Measurements from ENCODE around the gene BANP.
"Not testable (repeated sequence)": the region's sequence is repeated elsewhere in the genome, so short reads cannot be mapped to it uniquely, and the experiment has no call there.

BANP gene

DNA sequence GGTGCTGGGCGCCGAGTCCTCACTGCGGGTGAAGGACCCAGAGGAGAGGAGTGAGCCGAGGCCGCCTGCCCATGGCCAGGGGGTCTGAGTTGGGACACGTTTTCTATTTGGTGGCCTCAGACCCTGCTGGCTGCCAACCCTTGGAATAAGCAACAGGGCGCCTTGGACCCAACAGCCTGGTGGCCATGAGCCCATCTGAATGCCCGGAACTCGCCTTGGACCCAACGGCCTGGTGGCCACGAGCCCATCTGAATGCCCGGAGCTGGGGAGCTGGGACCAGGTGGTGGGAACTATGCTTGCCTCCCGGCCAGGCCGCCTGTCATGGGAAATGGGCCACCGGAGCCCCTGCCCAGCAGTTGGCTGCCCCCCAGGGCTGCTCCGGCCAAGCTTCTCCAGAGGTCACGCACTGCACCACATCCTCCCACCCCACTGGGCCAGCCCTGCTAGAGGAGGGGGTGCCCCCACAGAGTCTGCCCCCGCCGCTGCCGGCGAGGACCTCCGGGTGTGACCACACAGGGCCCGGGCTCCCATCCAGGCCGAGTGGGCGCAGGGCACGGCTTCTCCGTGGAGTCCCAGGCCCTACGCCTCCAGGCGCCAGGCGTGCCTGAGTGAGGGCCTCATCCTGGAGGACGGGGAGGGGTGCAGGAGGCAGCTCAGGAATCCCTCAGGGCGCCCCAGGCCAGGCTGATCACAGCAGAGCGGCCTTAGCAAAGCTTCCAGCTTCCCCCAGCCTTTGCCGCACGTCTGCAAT, 140.2 kb downstream of the BANP start:
- DNase-seq = not testable (repeated sequence)

DNA sequence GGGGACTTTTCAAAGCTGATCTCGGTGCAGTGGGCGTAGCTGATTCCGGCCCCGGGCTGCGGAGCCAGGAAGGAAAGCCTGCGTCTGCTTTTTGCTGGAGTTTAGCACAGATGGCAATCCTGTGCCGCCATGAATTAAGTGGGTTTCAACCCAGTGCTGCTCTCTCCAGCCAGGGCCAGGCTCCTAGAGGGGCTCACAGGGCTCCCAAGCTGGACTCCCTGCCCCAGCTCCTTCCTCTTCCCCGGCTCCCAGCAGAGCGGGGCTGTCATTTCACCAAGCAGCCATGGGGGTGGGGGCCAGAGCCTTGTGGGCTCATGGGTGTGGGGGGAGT, 140.7 kb downstream of the BANP start:
- DNase-seq = not testable (repeated sequence)

DNA sequence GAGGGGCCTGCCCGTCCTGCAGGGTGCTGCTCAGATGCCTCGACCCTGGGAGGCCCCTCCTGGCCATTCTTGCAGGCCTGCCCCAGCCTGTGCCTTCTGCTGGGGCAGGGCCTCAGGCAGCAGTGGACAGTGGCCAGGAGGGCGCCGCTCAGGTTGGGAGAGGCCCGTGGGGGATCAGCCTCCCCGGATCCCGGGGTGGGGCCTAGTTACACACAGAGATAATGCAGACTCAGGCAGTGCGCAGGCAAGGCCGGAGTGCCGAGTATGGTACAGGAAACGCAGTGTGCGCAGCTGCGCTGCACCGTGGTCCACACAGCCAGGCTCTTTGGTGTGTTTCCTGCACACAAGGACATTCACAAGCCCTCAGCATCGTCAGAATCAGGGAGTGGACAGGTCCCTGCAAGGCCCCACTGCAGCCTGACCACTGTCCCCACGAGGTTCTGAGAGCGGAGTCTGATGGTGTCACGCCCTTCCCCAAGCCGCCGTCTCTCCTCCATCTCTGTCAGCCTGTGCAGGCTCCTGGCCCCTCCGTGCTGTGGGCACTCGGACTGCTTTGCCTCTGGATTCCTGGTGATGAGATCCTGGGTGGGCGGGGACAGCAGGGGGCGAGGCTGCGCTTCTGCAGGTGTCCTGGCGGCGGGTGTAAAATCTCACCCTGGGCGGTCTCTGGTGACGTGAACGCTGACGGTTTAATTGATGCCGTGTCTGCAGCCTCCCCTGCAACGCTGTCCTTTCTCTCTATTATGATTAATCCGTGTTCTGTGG, 141.7 kb downstream of the BANP start:
- not testable (repeated sequence) for DNase-seq

DNA sequence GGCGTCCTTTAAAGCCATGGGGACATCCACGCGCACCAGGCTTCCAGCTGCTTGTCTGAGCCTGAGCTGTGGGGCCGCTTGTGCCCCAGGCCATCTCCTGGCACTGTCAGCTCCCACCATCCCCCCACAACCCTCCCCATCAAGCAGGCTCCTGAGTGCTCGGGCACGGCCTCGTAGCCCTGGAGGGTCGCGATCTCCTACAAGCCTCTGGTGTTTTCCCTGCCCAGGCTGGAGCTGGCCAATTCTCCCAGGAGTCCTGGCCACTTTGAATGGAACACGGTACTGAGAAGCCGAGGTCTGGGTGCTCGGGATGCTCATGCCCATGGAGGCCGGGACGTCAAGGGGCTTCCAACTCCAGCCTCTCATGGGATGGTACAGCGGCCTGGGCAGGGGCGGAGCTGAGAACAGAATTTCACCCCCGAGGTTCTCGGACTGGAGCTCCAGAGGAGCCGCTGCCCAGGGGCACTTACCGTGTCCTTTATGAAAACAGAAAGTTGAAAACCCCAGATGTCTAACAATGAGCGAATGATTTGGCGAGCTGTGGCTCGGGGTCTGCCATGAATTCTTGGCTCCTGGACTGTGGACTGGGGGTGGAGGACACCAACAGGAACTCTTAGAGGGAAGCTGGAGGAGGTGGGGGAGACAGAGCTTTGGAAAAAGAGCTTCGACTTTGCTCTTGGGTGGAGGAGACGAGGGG, 142.5 kb downstream of the BANP start:
- not testable (repeated sequence) for DNase-seq

DNA sequence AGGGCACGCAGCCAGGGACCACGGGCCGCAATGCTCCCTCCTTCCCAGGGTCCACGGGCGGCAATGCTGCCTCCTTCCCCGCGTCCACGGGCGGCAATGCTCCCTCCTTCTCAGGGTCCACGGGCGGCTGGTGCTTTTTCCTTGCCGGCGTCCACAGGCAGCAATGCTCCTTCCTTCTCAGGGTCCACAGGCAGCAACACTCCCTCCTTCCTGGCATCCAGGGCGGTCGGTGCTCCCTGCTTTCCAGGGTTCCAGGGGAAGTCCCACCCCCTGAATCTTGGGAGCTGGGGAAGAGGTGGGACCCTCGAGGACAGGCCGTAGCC, 143.0 kb downstream of the BANP start:
- not testable (repeated sequence) for DNase-seq

DNA sequence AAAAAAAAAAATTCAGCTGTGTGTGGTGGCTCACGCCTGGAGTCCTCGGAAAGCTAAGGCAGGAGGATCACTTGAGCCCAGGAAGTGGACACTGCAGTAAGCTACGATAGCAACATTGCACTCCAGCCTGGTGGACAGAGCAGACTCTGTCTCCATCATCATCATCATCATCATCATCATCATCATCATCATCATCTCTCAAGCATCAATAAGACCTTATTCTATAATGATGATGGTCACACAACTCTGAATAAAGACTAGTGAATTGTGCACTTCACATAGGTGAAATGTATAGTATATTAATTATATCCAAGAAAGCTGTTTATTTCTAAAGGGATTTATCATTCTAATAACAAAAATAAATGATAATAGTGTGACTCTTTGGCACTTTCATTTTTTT, 143.7 kb downstream of the BANP start:
- DNase-seq = not testable (repeated sequence)

DNA sequence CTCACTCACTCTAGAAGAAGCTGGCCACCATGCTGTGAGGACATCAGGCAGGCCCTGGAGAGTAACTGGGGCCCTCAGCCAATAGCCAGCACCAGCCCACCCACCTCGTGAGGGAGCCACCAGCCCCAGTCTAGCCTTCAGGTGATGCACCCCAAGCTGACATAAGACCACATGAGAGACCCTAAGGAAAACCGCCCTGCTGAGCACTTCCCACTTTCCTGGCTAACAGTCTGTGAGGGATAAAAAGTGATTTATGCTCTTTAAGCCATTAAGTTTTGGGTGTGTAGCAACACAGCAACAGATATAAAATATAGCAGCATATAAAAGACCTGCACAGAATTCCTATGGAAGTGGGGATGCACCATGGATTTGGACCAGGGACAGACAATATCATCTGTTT, 145.4 kb downstream of the BANP start:
- DNase-seq = not testable (repeated sequence)

DNA sequence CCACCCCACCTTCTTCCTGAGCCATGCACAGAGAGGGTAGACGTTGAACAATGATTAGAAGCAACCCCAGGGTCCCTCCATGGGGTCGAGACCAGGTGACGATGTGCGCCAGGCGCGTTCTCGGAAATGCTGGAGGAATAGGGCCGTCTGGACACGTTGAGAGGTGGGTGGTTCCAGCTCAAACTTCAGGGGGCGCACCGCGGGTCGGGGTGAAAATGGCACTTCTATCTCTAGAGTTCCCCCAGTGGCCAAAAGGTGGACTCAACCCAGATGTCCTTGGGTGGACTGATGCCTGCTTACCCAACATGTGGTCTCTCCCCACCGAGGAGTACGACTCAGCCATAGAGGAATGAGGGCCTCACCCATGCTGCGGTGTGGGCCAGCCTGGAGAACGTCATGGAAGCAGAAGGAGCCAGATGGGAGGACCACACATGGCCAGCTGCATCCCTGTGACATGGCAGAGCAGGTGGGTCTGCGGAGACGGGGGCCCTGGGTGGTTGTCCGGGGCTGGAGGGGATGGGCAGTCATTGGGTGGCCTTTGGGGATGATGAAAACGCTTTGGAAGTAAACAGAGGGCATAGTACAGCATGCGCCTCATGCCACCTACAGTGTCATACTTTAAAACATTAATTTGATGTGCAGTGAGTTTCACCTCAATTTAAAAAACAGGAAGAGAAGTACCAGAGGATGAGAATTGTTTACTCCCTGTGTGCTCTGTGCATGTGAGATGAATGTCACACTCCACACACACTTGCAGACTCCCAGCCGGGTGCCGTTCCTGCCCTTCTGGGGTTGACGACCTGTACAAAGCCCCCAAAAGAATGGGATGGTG, 147.7 kb downstream of the BANP start:
- DNase-seq = not testable (repeated sequence)

DNA sequence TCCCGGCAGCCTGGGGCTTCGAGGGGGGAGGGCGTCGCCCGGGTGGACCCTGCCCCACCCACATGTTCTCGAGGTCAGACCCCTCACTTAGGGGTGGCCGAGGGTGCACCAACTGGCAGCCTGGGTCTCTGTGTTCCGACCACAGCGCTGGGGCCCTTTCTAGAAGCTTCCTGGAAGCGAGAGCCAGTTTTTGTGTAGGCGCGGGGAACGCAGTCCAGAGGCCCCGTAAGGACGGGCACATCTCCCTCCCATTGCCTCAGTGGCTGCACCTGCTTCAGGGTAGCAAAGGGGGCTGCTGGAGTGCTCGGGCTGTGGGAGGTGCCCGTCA, 148.3 kb downstream of the BANP start:
- DNase-seq = no peak

DNA sequence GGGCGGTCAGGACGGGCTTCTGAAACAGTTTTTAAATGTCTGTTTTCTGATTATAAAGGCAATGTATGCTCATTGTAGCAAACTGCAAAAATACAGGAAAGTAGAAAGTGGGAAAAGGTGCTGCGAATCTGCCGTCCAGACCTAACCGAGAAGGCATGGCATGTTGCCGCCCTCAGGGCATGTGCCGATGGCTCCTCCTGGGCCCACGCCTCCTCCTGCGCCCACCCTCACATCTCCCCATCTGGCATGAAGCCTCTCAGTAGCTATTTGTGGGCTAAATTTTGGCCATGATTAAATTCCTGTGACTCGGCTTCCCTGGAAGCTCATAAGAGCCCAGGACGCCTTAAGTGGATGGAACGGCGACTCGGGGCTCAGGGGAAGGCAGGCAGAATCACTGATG, 148.7 kb downstream of the BANP start:
- not testable (repeated sequence) for DNase-seq

DNA sequence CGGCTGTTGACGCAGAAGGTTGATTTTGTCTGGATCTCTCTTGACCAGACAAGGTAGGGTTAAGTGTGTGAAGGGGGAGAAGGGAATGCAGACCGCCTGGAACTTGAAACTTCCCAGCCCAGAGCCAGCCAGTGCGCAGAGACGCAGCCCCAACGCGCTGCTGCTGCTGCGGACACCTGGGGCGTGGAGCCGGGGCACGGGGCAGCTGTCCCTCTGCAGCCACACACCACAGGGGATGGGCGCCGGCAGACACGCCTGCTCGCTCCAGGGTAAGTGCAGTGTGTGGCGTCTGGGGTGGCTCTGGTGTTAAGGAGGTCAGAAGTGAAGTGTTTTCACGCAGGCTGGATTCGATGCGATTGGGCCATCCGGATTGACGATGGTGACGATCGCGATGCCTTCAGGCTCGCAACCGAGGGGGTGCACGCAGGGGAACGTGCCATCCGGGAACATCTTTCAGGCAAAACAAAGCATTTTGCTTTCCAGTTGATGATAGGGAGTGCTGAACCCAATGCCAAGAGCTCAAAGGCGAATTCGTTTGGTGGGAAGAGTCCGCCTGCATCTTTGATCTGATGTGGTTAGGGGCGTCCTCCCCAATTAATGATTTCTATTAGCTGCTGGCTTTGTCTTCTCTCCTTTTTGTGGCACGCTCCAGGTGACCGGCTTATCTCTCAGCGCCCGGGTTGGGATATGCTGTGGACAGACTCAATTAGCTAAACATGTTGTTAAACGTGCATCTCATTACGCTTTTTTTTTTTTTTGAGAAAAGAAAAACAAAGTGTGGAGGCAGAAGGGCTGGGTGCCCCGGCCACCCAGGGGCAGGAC, 149.8 kb downstream of the BANP start:
- not testable (repeated sequence) for DNase-seq

DNA sequence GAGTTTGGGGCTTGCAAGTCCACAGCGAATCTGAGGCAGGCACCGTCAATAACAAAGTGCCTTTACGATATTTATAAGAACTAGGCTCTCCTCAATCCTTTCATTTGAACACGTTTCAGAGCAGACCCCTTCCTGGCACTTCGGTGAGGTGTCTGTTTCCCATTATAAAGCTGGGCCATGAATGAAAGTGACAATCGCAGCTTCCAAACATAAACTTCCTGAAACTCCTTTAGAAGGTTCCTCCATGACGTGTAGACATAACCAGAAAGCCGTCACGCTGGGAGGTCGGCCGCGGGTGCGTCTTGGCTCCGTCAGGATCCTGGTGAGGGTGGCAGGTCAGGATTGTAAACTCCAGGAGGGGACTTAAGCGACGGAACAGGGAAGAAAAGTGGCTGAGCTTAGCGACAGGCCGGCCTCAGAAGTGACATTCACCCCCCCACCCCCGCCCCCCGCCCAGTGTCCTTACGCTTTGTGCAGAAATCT, 150.4 kb downstream of the BANP start:
- not testable (repeated sequence) for DNase-seq

DNA sequence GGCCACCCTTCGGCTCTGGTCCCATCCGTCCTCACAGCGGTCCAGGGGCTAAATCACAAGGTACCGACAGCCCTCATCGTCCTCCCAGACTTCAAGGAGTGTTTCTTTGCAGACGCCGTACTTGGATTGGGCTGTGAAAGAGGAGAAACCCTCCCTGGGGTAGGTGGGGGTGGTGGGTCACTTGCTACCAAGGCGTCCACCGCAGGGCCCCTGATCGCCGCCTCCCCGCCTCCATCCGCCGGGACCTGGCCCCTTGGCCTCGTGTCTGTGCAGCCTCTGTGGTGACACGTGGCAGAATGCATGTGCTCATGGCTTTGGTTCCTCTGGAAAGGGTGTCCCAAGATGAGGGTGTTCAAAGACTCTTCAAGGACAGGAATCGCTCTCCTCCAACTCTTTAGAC, 151.4 kb downstream of the BANP start:
- no peak for DNase-seq

DNA sequence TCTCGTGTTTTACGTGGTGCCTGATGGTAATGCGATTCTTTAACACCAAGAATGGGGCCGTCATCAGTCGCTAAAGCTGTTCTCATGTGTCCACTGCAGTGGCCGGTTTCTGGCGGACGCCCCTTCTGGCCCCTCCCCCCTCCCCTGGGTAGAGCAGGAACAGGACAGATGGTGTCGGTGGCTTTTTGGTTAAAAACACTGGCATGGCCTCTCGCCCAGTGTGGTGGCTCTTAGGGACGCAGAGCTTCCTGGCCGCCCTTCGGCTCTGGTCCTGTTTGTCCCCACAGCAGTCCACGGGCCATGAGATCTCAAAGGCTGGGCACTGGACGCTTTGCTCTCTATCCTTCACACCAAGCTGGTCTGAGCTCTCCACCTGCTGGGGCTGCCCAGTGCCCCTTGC, 151.8 kb downstream of the BANP start:
- no peak for DNase-seq

DNA sequence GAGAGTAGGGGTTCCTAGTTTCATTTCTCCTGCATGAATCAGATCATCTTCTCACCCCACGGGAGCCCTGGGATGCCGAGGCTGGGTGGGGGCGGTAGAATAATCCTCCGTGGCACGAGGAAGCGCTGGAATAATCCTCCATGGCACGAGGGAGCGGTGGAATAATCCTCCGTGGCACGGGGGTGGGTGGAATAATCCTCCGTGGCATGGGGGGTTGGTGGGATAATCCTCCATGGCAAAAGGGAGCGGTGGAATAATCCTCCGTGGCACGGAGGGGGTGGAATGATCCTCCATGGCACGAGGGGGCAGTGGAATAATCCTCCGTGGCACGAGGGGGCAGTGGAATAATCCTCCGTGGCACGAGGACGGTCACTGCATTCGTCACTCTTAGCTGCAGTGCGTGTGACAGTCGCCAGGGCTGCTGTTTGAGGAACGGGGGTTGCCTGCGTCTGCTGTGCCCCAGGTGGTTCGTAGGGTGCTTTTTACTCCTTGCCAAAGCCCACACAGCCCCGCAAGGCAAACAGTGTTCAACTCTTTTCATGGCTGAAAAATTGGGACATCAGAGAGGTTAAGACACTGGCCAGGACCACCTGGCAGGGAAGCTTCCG, 152.5 kb downstream of the BANP start:
- no peak for DNase-seq

DNA sequence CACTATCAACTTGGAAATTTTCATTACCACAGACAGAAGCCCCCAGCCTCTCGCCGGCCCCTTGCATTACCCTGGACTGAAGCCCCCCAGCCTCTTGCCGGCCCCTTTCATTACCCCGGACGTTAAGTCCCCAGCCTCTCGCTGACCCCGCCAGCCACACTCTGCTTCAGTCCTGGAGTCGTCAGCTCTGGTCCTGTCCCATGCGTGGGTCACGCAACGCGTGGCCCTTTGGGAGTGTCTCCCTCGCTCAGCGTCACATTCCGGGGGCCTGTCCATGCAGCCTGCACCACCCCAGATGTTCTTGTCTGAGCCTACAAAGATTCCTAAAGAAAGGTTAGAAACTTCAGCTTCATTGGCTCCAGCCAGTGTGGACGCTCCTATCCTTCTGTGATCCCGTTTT, 153.1 kb downstream of the BANP start:
- not testable (repeated sequence) for DNase-seq

DNA sequence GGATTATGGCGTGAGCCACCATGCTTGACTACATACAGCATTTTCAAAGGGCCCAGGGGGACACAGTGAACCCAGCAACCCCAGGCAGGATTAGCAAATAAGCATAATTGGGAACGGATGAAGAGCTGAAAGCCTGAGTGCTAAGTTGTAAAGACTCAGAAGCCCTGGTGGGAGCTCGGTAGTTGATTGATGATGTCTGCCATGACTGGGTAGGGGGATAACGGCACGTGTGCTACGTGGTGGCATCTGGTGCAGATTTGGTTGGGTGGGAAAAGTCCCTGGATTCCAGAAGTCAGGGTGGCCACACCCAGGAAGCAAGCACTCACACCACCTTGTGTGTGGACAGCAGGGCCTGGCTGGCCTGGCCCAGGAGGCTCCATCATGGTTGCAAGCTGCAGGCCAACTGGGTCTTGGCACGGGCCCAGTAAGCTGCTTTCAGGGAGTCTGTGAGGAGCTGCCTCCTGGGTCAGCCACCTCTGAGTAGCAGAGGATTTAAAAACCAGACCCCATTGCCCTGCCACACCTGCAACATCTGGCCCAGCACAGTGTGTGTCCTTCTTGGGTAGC, 154.4 kb downstream of the BANP start:
- not testable (repeated sequence) for DNase-seq

DNA sequence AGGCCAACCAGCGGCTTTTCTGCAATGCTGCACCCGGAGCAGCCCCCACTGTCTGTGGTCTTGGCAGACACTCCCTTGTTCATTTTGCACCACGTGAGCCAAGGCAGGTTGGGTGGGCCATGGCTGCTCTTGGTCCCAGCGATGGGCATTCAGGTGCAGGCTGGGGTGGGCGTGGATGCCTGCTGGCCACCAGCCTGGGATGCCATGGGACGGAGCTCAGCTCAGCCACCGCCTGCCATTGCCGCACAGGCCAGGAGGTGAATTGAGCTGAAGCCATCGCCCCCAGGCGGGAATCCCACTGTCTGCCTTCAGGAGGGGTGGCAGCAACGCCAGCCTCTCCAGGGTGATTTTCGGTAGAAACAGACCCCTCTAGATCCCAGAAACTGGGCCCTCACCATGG, 155.3 kb downstream of the BANP start:
- DNase-seq = not testable (repeated sequence)

DNA sequence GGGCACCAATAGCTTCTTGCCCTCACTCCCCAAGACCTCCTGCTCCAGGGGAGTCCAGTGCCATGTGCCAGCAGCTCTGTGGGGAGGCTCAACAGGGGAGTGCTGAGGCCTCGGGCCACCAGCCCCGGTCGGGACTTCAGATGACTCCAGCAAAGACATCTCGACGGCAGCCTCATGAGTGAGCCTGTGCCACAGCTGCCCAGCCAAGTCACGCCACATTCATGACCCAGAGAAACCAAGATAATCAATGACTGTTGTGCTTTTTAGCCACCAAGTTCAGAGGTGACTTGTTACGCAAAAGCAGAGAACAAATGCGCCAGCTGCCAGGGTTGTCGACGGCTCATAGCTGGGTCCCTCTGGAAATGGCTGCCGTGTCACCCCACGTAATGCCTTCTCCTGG, 157.5 kb downstream of the BANP start:
- DNase-seq = no peak

DNA sequence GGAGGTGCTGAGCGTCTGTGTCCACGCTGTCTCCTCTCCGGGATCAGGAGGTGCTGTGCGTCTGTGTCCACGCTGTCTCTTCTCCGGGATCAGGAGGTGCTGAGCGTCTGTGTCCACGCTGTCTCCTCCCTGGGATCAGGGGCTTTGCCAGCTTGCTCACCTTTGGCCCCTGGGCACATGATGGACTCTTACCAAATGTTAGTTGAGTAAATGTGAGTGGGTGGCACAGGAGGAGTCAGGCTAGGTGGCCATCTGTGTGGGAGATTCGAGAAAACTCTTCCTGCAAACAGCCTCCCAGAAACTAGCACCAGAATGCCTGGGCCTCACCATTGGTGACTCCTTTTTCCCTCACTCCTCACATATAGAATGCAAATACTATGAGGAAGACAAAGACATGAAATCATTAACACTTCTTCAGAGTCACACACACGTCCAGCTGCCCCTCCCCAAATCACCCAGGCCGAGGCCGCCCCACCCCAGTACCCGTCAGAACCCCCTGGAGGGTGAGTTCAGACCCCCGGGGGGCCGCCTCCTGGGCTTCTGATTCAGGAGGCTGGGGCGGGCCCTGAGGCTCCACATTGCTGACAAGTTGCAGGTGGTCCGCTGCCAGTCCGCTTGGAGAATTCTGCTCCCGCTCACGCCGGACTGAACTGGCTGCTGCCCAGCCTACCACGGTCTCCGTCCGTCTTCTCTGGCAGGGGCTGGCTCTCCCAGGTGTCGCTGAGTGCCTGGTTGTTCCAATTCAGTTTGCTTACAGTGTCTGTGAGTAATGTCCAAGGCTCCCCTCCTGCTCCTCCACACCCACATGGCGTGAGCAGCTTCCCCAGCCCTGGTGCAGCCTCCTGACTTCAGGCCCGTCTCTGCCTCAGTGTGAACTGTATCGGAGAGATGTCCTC, 158.7 kb downstream of the BANP start:
- DNase-seq = not testable (repeated sequence)
